H9 (cell line): ENCODE data around the gene ATRNL1. TPM values are rescaled to one million over a fixed set of nuclear protein-coding genes. Genes with fewer than 3 reads are reported as not detected.

ENCODE experiments used
- DNase-seq: peaks from one replicate; pipeline ENCODE4 v3.0.0-alpha.2; 2017
- H2AFZ ChIP-seq: one replicate; pipeline ENCODE4 v1.6.1; 2013; ENCODE audit warnings: mild to moderate bottlenecking, low read length, control low read depth, moderate library complexity
- H2AK5ac ChIP-seq: 2 replicates; pipeline ENCODE4 v1.6.1; 2013; ENCODE audit warnings: low read length, control low read depth, mixed read lengths; ENCODE audit not compliant: insufficient read length
- H2BK120ac ChIP-seq: one replicate; pipeline ENCODE4 v1.6.1; 2013; ENCODE audit warnings: low read depth, mild to moderate bottlenecking, low read length, control low read depth, inconsistent platforms; ENCODE audit not compliant: poor library complexity, severe bottlenecking
- H2BK12ac ChIP-seq: 2 replicates; pipeline ENCODE4 v1.6.1; 2013; ENCODE audit warnings: low read length, control low read depth, mixed read lengths, low read depth; ENCODE audit not compliant: insufficient read length
- H2BK15ac ChIP-seq: 2 replicates; pipeline ENCODE4 v1.6.1; 2013; ENCODE audit warnings: low read depth, low read length, control low read depth
- H2BK20ac ChIP-seq: one replicate; pipeline ENCODE4 v1.6.1; 2013; ENCODE audit warnings: low read depth, mild to moderate bottlenecking, low read length, control low read depth, inconsistent platforms; ENCODE audit not compliant: poor library complexity, severe bottlenecking
- H2BK5ac ChIP-seq: 2 replicates; pipeline ENCODE4 v1.6.1; 2013; ENCODE audit warnings: low read length, control low read depth, mixed read lengths; ENCODE audit not compliant: insufficient read length
- H3K14ac ChIP-seq: 2 replicates; pipeline ENCODE4 v1.6.1; 2013; ENCODE audit warnings: low read length, control low read depth; ENCODE audit not compliant: insufficient read depth
- H3K18ac ChIP-seq: 2 replicates; pipeline ENCODE4 v1.6.1; 2013; ENCODE audit warnings: low read depth, mild to moderate bottlenecking, mixed read lengths, low read length, control low read depth; ENCODE audit not compliant: insufficient read length
- H3K23ac ChIP-seq: 2 replicates; pipeline ENCODE4 v1.6.1; 2013; ENCODE audit warnings: low read length, control low read depth, mixed read lengths, low read depth; ENCODE audit not compliant: insufficient read length
- H3K23me2 ChIP-seq: 2 replicates; pipeline ENCODE4 v1.6.1; 2013; ENCODE audit warnings: low read depth, mild to moderate bottlenecking, mixed read lengths, low read length, control low read depth; ENCODE audit not compliant: insufficient read length, poor library complexity, severe bottlenecking
- H3K27ac ChIP-seq: 2 replicates; pipeline ENCODE4 v1.5.1; 2013; ENCODE audit warnings: low read length, control low read depth, mixed read lengths, low read depth; ENCODE audit not compliant: insufficient read length
- H3K27me3 ChIP-seq: 2 replicates; pipeline ENCODE4 v1.6.1; 2013; ENCODE audit warnings: low read length, control low read depth, inconsistent platforms; ENCODE audit not compliant: insufficient read depth
- H3K4ac ChIP-seq: 2 replicates; pipeline ENCODE4 v1.6.1; 2013; ENCODE audit warnings: low read depth, mild to moderate bottlenecking, control low read depth, inconsistent platforms, low read length, moderate library complexity
- H3K4me1 ChIP-seq: 2 replicates; pipeline ENCODE4 v1.6.1; 2013; ENCODE audit warnings: low read length, control low read depth, inconsistent platforms; ENCODE audit not compliant: insufficient read depth
- H3K4me2 ChIP-seq: 2 replicates; pipeline ENCODE4 v1.6.1; 2013; ENCODE audit warnings: low read length, control low read depth, mixed read lengths; ENCODE audit not compliant: insufficient read length, insufficient read depth
- H3K56ac ChIP-seq: 2 replicates; pipeline ENCODE4 v1.6.1; 2013; ENCODE audit warnings: low read depth, mild to moderate bottlenecking, mixed read lengths, low read length, control low read depth; ENCODE audit not compliant: insufficient read length
- H3K79me1 ChIP-seq: 2 replicates; pipeline ENCODE4 v1.6.1; 2013; ENCODE audit warnings: low read depth, mild to moderate bottlenecking, moderate library complexity, low read length, control low read depth, inconsistent platforms; ENCODE audit not compliant: insufficient read depth, poor library complexity, severe bottlenecking
- H3K79me2 ChIP-seq: 2 replicates; pipeline ENCODE4 v1.6.1; 2013; ENCODE audit warnings: low read length, control low read depth, inconsistent platforms; ENCODE audit not compliant: insufficient read depth
- H3K9ac ChIP-seq: 2 replicates; pipeline ENCODE4 v1.6.1; 2013; ENCODE audit warnings: low read length, control low read depth, mixed read lengths; ENCODE audit not compliant: insufficient read length; ENCODE audit errors: extremely low read depth
- H3K9me3 ChIP-seq: one replicate; pipeline ENCODE4 v1.6.1; 2013; ENCODE audit warnings: low read depth, low read length, inconsistent platforms; ENCODE audit not compliant: control insufficient read depth
- H3T11ph ChIP-seq: one replicate; pipeline ENCODE4 v1.6.1; 2013; ENCODE audit warnings: mild to moderate bottlenecking, low read length, control low read depth, inconsistent platforms
- H4K20me1 ChIP-seq: one replicate; pipeline ENCODE4 v1.6.1; 2013; ENCODE audit not compliant: control insufficient read depth, insufficient read length, insufficient read depth
- H4K5ac ChIP-seq: 2 replicates; pipeline ENCODE4 v1.6.1; 2013; ENCODE audit warnings: low read depth, mild to moderate bottlenecking, mixed read lengths, low read length, control low read depth; ENCODE audit not compliant: insufficient read length
- H4K8ac ChIP-seq: replicated peaks from 2 replicates; pipeline ENCODE4 v1.6.1; 2013; ENCODE audit warnings: low read length, control low read depth, mixed read lengths, low read depth; ENCODE audit not compliant: insufficient read length
- H4K91ac ChIP-seq: 2 replicates; pipeline ENCODE4 v1.6.1; 2013; ENCODE audit warnings: low read depth, mild to moderate bottlenecking, moderate library complexity, mixed read lengths, low read length, control low read depth; ENCODE audit not compliant: insufficient read length
- H3K27ac Mint-ChIP-seq, 3 experiments: 2 replicates in 2 of 3; 3 replicates in 1 of 3; pipeline ENCODE4 v1.8.0; 2020 to 2021; ENCODE audit warnings: mixed read lengths in 3 of 3, mild to moderate bottlenecking in 1 of 3, moderate library complexity in 1 of 3
- H3K27me3 Mint-ChIP-seq: 2 replicates; pipeline ENCODE4 v1.8.0; 2021; ENCODE audit warnings: low read depth, mild to moderate bottlenecking, moderate library complexity, mixed read lengths
- H3K36me3 Mint-ChIP-seq, 3 experiments: 2 replicates in 2 of 3; 3 replicates in 1 of 3; pipeline ENCODE4 v1.8.0; 2020 to 2021; ENCODE audit warnings: low read depth in 3 of 3, mixed read lengths in 3 of 3; ENCODE audit not compliant: insufficient read depth in 1 of 3
- H3K4me1 Mint-ChIP-seq, 2 experiments: 2 replicates each; pipeline ENCODE4 v1.8.0; 2020; ENCODE audit warnings: mixed read lengths in 2 of 2
- H3K4me3 Mint-ChIP-seq, 2 experiments: 2 replicates in 1 of 2; 3 replicates in 1 of 2; pipeline ENCODE4 v1.8.0; 2020 to 2021; ENCODE audit warnings: mild to moderate bottlenecking in 2 of 2, mixed read lengths in 2 of 2, moderate library complexity in 1 of 2
- H3K9me3 Mint-ChIP-seq, 2 experiments: 2 replicates in 1 of 2; 3 replicates in 1 of 2; pipeline ENCODE4 v1.8.0; 2020; ENCODE audit warnings: mild to moderate bottlenecking in 2 of 2, mixed read lengths in 2 of 2, moderate library complexity in 1 of 2
- WGBS: extraction: QIAGEN DNeasy Blood & Tissue Kit; methylation state at CpG from one replicate; pipeline ENCODE4 v1.1.7; 2013; ENCODE audit warnings: missing lambda C conversion rate, low lambda C conversion rate, mixed read lengths; ENCODE audit not compliant: insufficient read length; ENCODE audit errors: extremely low coverage; 5-methylcytosine and 5-hydroxymethylcytosine counted together
- total RNA-seq: library from RNA; stranded (reverse); gene quantifications from 2 replicates; pipeline ENCODE4 v1.2.1, GENCODE V29; 2021
- TF ChIP-seq, protein P1 (sequence below): fragments of 200-600 bp; sonication (generic); conservative IDR thresholded peaks from 3 replicates; pipeline ENCODE4 v1.8.0; 2021; ENCODE audit warnings: antibody characterized with exemption, mild to moderate bottlenecking

The ATRNL1 gene
- total RNA-seq, 1 experiment from 2014 or later, result 9.2 TPM

DNA sequence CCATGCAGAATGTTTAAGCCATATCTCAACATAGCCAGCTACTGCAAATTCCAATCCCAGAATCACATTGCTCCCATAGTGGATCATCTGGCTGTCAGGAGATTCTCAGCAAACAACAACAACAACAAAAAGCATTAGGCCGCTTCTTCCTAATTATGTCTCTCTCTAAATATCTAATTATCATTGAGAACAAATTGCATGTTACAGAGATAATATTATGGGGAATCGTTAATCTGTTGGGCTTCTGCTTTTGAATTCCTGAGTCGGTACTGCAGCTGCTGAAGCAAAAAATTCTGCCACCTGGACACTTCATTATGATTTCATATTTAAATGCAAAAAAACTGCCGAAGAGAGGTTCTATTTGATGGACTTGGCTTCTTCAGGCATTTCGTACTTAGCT lies 791.2 kb downstream of the ATRNL1 start:
- Histone ChIP-seq H3K27ac (no peak overlapping the region), H3K9me3 (no peaks in the 10 kb centered on the region), H3K23me2 (no peaks in the 10 kb centered on the region), H4K91ac (no peak overlapping the region), H2BK120ac (no peak overlapping the region), H3K9ac (no peak overlapping the region), H3K4me1 (peaks cover 2% of the 10 kb centered on the region; the same call in 1 of the 2 replicates), H2BK12ac (no peak overlapping the region), H3K79me2 (no peaks in the 10 kb centered on the region), H2AFZ (no peak overlapping the region), H2BK20ac (no peak overlapping the region), H2BK15ac (no peak overlapping the region), H4K5ac (no peak overlapping the region), H3K27me3 (peaks cover 2% of the 10 kb centered on the region; the same call in 1 of the 2 replicates), H2AK5ac (no peak overlapping the region), H3T11ph (no peak overlapping the region), H4K20me1 (no peaks in the 10 kb centered on the region), H3K79me1 (no peaks in the 10 kb centered on the region), H4K8ac (no peak overlapping the region), H3K18ac (no peak overlapping the region), H3K4ac (no peak overlapping the region), H3K4me2 (no peak overlapping the region), H2BK5ac (no peak overlapping the region), H3K56ac (no peak overlapping the region), H3K14ac (no peak overlapping the region), H3K23ac (no peak overlapping the region)
- Mint-ChIP-seq H3K27me3 (peaks cover 43% of the 10 kb centered on the region), H3K4me3 (no peak overlapping the region), H3K36me3 (peaks cover 0 to 6% (median 0%) of the 10 kb centered on the region in 3 experiments; a peak in 1 of 7 replicates), H3K27ac (no peak overlapping the region), H3K9me3 (peaks cover 0 to 5% of the 10 kb centered on the region in 2 experiments; a peak in 2 of 5 replicates), H3K4me1 (peaks cover 15 to 21% of the 10 kb centered on the region in 2 experiments)
- DNase-seq, result no peak
- TF ChIP-seq, protein P1, sequence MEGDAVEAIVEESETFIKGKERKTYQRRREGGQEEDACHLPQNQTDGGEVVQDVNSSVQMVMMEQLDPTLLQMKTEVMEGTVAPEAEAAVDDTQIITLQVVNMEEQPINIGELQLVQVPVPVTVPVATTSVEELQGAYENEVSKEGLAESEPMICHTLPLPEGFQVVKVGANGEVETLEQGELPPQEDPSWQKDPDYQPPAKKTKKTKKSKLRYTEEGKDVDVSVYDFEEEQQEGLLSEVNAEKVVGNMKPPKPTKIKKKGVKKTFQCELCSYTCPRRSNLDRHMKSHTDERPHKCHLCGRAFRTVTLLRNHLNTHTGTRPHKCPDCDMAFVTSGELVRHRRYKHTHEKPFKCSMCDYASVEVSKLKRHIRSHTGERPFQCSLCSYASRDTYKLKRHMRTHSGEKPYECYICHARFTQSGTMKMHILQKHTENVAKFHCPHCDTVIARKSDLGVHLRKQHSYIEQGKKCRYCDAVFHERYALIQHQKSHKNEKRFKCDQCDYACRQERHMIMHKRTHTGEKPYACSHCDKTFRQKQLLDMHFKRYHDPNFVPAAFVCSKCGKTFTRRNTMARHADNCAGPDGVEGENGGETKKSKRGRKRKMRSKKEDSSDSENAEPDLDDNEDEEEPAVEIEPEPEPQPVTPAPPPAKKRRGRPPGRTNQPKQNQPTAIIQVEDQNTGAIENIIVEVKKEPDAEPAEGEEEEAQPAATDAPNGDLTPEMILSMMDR, result no peak
- no CpG with 5 or more reads among the region's 5 CpGs for WGBS
